Fibroblast of mammary gland (primary cell): ENCODE results near the gene HGFAC.

Source experiments
- DNase-seq: peaks from one replicate; pipeline ENCODE4 v3.0.0-alpha.2; 2010; ENCODE audit warnings: low read depth
- H3K4me3 ChIP-seq: 2 replicates; pipeline ENCODE4 v1.5.1; 2011; ENCODE audit warnings: low read depth, mild to moderate bottlenecking, low read length, moderate library complexity; ENCODE audit not compliant: control insufficient read depth
- TF ChIP-seq, protein P1 (sequence below): conservative IDR thresholded peaks from 2 replicates; pipeline ENCODE4 v1.5.1; 2011; ENCODE audit warnings: low read depth, low read length, inconsistent platforms; ENCODE audit not compliant: control insufficient read depth, insufficient read depth

Gene HGFAC

DNA sequence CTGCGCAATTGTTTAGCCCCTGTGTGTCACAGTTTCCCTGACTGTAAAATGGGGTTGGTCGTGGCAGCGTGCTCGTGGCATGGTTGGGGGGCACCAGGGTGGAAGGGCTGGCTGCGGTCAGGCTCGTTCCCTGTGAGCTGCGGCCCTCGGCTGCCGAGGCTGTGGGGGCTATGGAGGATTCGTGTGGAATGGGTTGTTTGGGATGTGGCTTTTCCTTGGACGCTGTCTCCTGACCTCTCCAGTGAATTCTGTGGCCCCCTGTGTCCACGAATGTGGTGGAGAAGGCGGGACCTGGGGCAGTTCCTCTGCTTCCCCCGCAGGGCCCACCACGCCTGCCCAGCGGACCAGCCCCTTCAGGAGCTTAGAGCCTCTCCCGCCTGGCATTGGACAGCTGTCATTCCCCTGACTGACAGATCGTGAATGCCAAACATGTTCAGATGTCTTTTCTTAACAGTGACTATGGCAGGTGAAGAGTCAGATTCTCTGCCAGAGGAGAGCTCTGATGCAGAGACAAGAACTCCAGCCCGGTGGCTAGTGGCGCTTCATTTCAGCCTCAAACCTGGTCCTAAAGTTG is 17.2 kb upstream of the HGFAC start:
- DNase-seq, result no peak
- no peak overlapping the region for H3K4me3 ChIP-seq
- TF ChIP-seq, protein P1, sequence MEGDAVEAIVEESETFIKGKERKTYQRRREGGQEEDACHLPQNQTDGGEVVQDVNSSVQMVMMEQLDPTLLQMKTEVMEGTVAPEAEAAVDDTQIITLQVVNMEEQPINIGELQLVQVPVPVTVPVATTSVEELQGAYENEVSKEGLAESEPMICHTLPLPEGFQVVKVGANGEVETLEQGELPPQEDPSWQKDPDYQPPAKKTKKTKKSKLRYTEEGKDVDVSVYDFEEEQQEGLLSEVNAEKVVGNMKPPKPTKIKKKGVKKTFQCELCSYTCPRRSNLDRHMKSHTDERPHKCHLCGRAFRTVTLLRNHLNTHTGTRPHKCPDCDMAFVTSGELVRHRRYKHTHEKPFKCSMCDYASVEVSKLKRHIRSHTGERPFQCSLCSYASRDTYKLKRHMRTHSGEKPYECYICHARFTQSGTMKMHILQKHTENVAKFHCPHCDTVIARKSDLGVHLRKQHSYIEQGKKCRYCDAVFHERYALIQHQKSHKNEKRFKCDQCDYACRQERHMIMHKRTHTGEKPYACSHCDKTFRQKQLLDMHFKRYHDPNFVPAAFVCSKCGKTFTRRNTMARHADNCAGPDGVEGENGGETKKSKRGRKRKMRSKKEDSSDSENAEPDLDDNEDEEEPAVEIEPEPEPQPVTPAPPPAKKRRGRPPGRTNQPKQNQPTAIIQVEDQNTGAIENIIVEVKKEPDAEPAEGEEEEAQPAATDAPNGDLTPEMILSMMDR, result no peak

DNA sequence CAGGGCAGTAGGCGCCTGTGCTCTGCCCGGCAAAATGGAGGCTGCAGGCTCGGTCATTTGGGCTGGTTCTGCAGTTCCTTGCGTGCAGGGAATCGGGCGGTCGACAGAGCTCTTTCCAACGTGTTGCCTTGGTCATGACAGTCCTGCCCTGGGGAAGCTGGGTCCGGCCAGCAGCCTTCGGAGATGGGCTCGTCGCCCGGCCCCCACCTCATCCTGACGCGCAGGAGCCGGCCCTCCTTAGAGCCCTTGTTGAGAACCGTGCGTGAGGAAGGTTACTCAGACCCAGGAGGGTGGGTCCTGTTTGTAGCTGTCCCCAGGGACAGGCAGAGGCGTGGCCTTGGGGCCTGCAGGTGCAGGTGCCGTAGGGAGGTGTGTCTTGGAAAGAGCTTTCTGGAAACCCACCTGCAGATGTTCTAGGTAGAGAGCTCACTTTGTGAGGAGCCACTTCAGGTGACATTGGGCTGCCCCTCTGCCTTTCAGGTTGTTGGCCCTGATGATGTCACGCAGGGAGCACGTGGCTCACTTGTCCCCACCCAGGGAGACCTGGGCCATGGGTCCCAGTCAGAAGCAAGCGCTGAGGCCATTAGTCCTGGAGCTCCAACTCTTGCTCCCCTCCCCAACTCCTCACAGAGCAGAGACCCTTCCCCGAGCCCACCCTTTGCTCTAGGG is 15.2 kb upstream of the HGFAC start:
- no peak for DNase-seq

DNA sequence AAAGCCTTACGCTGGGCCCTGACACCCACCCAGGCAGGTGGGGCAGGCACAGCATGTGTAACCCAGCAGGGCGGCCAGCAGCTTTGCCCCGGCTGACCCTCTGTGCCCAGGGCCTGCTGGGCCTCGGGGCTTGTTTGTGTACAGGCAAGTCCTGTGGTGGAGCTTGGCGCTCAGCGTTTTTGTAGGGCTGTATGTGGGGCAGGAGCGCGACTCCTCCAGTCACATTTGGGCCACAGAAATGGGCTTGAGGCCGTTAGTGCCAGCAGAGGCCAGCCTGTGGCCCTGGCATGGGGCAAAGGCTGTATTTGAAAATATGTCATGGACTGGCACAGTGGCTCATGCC is 14.7 kb upstream of the HGFAC start:
- TF ChIP-seq, protein P1, result no peak
- DNase-seq, result no peak

More for the DNA sequence above, 15.2 kb upstream of the HGFAC start:
- no peak overlapping the region for H3K4me3 ChIP-seq
- TF ChIP-seq, protein P1, result no peak

DNA sequence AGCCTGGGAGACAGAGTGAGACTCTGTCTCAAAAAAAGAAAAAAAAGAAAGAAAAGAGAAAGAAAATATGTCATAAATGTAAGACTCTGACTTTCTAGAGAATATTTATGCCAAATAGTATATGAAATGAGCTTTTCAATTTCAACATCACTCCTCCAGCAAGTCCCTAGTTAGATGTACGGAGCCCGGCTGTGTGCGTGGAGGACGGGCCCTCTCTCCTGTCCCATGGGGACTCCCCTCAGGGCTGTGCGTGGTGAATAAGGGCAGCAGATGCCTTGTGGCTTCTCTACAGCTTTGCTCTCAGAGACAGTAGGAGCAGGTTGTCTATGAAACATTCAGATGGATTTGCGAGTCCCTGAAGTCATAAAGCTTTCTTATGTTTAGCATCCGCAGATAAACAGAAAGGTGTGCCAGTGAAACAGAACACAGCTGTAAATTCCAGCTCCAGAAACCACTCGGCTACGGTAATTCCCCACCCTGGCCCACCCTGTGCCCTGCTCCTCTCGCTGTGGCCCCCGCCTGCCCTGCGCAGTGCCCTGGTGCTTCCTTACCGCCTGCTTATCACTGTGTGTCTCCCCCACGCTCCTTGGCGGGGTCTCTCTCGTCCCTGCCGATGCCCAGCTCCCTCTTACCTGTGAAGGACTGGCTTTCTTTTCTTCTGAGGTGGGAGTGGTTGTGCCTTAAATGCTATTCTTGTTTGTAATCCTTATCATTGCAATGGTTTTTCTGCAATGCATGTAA is 13.9 kb upstream of the HGFAC start:
- TF ChIP-seq, protein P1, result no peak
- DNase-seq, result no peak
- no peak overlapping the region for H3K4me3 ChIP-seq

More for the DNA sequence above, 14.7 kb upstream of the HGFAC start:
- no peak overlapping the region for H3K4me3 ChIP-seq

DNA sequence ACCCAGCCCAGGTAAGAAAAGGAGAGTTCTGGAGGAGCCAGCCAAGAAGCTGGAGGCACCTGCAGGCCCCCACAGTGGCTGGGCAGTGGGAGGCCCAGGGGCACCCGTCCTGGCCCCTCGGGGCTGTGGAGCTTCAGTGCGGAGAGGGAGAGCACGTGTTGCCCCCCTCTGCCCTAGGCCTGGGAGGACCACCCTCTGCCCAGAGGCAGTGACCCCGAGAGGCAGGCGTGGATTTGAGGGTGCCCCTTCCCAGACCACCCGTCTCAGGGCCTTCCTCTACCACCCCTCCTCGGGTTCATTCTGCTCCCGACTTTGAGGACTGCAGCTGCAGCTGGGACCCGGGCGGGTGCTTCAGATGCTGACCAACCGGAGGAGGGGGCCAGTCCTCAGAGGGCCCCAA is 12.1 kb upstream of the HGFAC start:
- TF ChIP-seq, protein P1, result no peak
- no peak for DNase-seq

DNA sequence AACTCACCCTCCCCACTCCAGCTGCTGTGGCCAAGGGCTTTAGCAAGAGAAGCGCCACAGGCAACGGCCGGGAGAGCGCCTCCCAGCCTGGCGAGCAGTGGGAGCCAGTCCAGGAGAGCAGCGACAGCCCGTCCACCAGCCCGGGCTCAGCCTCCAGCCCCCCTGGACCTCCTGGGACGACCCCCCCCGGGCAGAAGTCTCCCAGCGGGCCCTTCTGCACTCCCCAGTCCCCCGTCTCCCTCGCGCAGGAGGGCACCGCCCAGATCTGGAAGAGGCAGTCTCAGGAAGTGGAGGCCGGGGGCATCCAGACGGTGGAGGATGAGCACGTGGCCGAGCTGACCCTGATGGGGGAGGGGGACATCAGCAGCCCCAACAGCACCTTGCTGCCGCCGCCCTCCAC is 11.2 kb upstream of the HGFAC start:
- DNase-seq, result no peak
- no peak overlapping the region for H3K4me3 ChIP-seq
- TF ChIP-seq, protein P1, result no peak

More for the DNA sequence above, 12.1 kb upstream of the HGFAC start:
- no peak overlapping the region for H3K4me3 ChIP-seq
